Measurements from ENCODE around the gene GALNT11.
"Not testable (repeated sequence)": the region's sequence is repeated elsewhere in the genome, so short reads cannot be mapped to it uniquely, and the experiment has no call there.

The GALNT11 gene

GRCh38 chr7:152027491-152028365, 2.3 kb downstream of the GALNT11 start:
- peak in 1 of 2 donors; percentile 41 for DNase-seq (ENCODE audit: extremely low read depth in 1 of 2, low read depth in 1 of 2)

- DNase-seq (ENCODE audit: extremely low read depth in 1 of 2, low read depth in 1 of 2): not testable (repeated sequence)
Measured at GRCh38 chr7:152030059-152030458, 4.6 kb downstream of the GALNT11 start.

GRCh38 chr7:152030639-152031038, 5.2 kb downstream of the GALNT11 start:
- not testable (repeated sequence) for DNase-seq (ENCODE audit: extremely low read depth in 1 of 2, low read depth in 1 of 2)

- DNase-seq (ENCODE audit: extremely low read depth in 1 of 2, low read depth in 1 of 2): no peak
Measured at GRCh38 chr7:152035817-152036216, 10.3 kb downstream of the GALNT11 start.

GRCh38 chr7:152038410-152038809, 12.9 kb downstream of the GALNT11 start:
- not testable (repeated sequence) for DNase-seq (ENCODE audit: extremely low read depth in 1 of 2, low read depth in 1 of 2)

- not testable (repeated sequence) for DNase-seq (ENCODE audit: extremely low read depth in 1 of 2, low read depth in 1 of 2)
Measured at GRCh38 chr7:152043086-152043485, 17.6 kb downstream of the GALNT11 start.

- not testable (repeated sequence) for DNase-seq (ENCODE audit: extremely low read depth in 1 of 2, low read depth in 1 of 2)
Measured at GRCh38 chr7:152044909-152045308, 19.4 kb downstream of the GALNT11 start.

- DNase-seq (ENCODE audit: extremely low read depth in 1 of 2, low read depth in 1 of 2): no peak
Measured at GRCh38 chr7:152046531-152046930, 21.1 kb downstream of the GALNT11 start.

GRCh38 chr7:152048051-152048450, 22.6 kb downstream of the GALNT11 start:
- DNase-seq (ENCODE audit: extremely low read depth in 1 of 2, low read depth in 1 of 2): no peak

GRCh38 chr7:152050547-152050971, 25.1 kb downstream of the GALNT11 start:
- no peak for DNase-seq (ENCODE audit: extremely low read depth in 1 of 2, low read depth in 1 of 2)

GRCh38 chr7:152051968-152052367, 26.5 kb downstream of the GALNT11 start:
- DNase-seq (ENCODE audit: extremely low read depth in 1 of 2, low read depth in 1 of 2): no peak

GRCh38 chr7:152052771-152053170, 27.3 kb downstream of the GALNT11 start:
- no peak for DNase-seq (ENCODE audit: extremely low read depth in 1 of 2, low read depth in 1 of 2)

- DNase-seq (ENCODE audit: extremely low read depth in 1 of 2, low read depth in 1 of 2): no peak
Measured at GRCh38 chr7:152054367-152055230, 29.1 kb downstream of the GALNT11 start.

GRCh38 chr7:152056621-152057274, 31.3 kb downstream of the GALNT11 start:
- DNase-seq (ENCODE audit: extremely low read depth in 1 of 2, low read depth in 1 of 2): no peak

GRCh38 chr7:152059311-152059710, 33.8 kb downstream of the GALNT11 start:
- no peak for DNase-seq (ENCODE audit: extremely low read depth in 1 of 2, low read depth in 1 of 2)

GRCh38 chr7:152061086-152061485, 35.6 kb downstream of the GALNT11 start:
- DNase-seq (ENCODE audit: extremely low read depth in 1 of 2, low read depth in 1 of 2): not testable (repeated sequence)

- DNase-seq (ENCODE audit: extremely low read depth in 1 of 2, low read depth in 1 of 2): not testable (repeated sequence)
Measured at GRCh38 chr7:152063192-152063591, 37.7 kb downstream of the GALNT11 start.

- not testable (repeated sequence) for DNase-seq (ENCODE audit: extremely low read depth in 1 of 2, low read depth in 1 of 2)
Measured at GRCh38 chr7:152063821-152064220, 38.3 kb downstream of the GALNT11 start.

- DNase-seq (ENCODE audit: extremely low read depth in 1 of 2, low read depth in 1 of 2): not testable (repeated sequence)
Measured at GRCh38 chr7:152065800-152066344, 40.4 kb downstream of the GALNT11 start.

- no peak for DNase-seq (ENCODE audit: extremely low read depth in 1 of 2, low read depth in 1 of 2)
Measured at GRCh38 chr7:152072421-152072820, 46.9 kb downstream of the GALNT11 start.

GRCh38 chr7:152073352-152073751, 47.9 kb downstream of the GALNT11 start:
- no peak for DNase-seq (ENCODE audit: extremely low read depth in 1 of 2, low read depth in 1 of 2)

Measured in activated CD8-positive, alpha-beta memory T cell treated with anti-CD3 and anti-CD28 coated beads for 1 hour (primary cell).